Measurements from ENCODE around the gene FLAD1. TPM values are rescaled to one million over a fixed set of nuclear protein-coding genes. Genes with fewer than 3 reads are reported as not detected.

FLAD1 gene
- total RNA-seq, 2 experiments from 2014 or later = 16.7 to 19.4 TPM

- POLR2A ChIA-PET = interaction anchor here (1.1 kb wide), 1 partner anchor 43 kb away, joined by 4 read pairs; the partner anchor contains the start of gene FLAD1
- peaks cover 11% of the 10 kb centered on the region for H3K36me3 ChIP-seq (ENCODE audit: insufficient read depth, low read length)
- no peak for ATAC-seq (ENCODE audit: poor library complexity)
- no peaks in the 10 kb centered on the region for H3K27me3 ChIP-seq (ENCODE audit: control insufficient read depth in 1 of 2, insufficient read depth in 2 of 2, low read length in 2 of 2)
- Mint-ChIP-seq H3K9me3 (no peaks in the 10 kb centered on the region), H3K36me3 (ENCODE audit: low read depth) (peaks cover 39% of the 10 kb centered on the region), H3K27me3 (no peaks in the 10 kb centered on the region), H3K27ac (peak overlapping the region; percentile 94), H3K4me1 (ENCODE audit: low read depth) (peaks cover 89% of the 10 kb centered on the region), H3K4me3 (peak overlapping the region; percentile 58)
- CTCF ChIA-PET = interaction anchor here (0.5 to 2.3 kb wide), 7 partner anchors 12 to 275 kb away, joined by 3 to 10 read pairs (median 4); partner anchors contain the start of gene PYGO2
- intact Hi-C loops (cut with DNase I, micrococcal nuclease) = no loop called here
- H3K4me3 ChIP-seq (ENCODE audit: low read length) = no peak overlapping the region
- peak in 1 of 14 experiments; percentile 40 for DNase-seq
- TF ChIP-seq CTCF (IDR thresholded peaks at IDR 0.05) = no peak
- peaks cover 89% of the 10 kb centered on the region for H3K4me1 ChIP-seq (ENCODE audit: insufficient read depth, low read length)
- peak overlapping the region in 1 of 2 donors; percentile 80 for H3K27ac ChIP-seq (ENCODE audit: low read depth in 1 of 2, low read length in 2 of 2)
- H3K9me3 ChIP-seq (ENCODE audit: control insufficient read depth in 1 of 2, insufficient read depth in 1 of 2, low read length in 2 of 2) = no peaks in the 10 kb centered on the region
Measured at GRCh38 chr1:154940213-154940560, 43.0 kb upstream of the FLAD1 start.

- Mint-ChIP-seq H3K9me3 (no peaks in the 10 kb centered on the region), H3K27ac (peak overlapping the region; percentile 94), H3K4me3 (peak overlapping the region; percentile 58), H3K27me3 (no peaks in the 10 kb centered on the region), H3K36me3 (ENCODE audit: low read depth) (peaks cover 44% of the 10 kb centered on the region), H3K4me1 (ENCODE audit: low read depth) (peaks cover 83% of the 10 kb centered on the region)
- Histone ChIP-seq H3K27ac (ENCODE audit: low read depth in 1 of 2, low read length in 2 of 2) (peak overlapping the region in 1 of 2 donors; percentile 80), H3K27me3 (ENCODE audit: control insufficient read depth in 1 of 2, insufficient read depth in 2 of 2, low read length in 2 of 2) (no peaks in the 10 kb centered on the region), H3K4me1 (ENCODE audit: insufficient read depth, low read length) (peaks cover 85% of the 10 kb centered on the region), H3K9me3 (ENCODE audit: control insufficient read depth in 1 of 2, insufficient read depth in 1 of 2, low read length in 2 of 2) (no peaks in the 10 kb centered on the region), H3K36me3 (ENCODE audit: insufficient read depth, low read length) (peaks cover 16% of the 10 kb centered on the region), H3K4me3 (ENCODE audit: low read length) (no peak overlapping the region)
- no peak for TF ChIP-seq CTCF (IDR thresholded peaks at IDR 0.05)
- intact Hi-C loops (cut with DNase I, micrococcal nuclease) = no loop called here
- ATAC-seq (ENCODE audit: poor library complexity) = no peak
- ChIA-PET POLR2A (interaction anchor here (1.0 to 1.1 kb wide), 2 partner anchors 43 to 312 kb away, joined by 3 to 4 read pairs; partner anchors contain the start of gene FLAD1), CTCF (interaction anchor here (0.5 to 2.3 kb wide), 6 partner anchors 21 to 275 kb away, joined by 3 to 10 read pairs (median 5); partner anchors contain the start of gene PYGO2)
- peak in 2 of 14 experiments; percentile 34 to 36 for DNase-seq
Measured at GRCh38 chr1:154940651-154941194, 42.4 kb upstream of the FLAD1 start.

DNA sequence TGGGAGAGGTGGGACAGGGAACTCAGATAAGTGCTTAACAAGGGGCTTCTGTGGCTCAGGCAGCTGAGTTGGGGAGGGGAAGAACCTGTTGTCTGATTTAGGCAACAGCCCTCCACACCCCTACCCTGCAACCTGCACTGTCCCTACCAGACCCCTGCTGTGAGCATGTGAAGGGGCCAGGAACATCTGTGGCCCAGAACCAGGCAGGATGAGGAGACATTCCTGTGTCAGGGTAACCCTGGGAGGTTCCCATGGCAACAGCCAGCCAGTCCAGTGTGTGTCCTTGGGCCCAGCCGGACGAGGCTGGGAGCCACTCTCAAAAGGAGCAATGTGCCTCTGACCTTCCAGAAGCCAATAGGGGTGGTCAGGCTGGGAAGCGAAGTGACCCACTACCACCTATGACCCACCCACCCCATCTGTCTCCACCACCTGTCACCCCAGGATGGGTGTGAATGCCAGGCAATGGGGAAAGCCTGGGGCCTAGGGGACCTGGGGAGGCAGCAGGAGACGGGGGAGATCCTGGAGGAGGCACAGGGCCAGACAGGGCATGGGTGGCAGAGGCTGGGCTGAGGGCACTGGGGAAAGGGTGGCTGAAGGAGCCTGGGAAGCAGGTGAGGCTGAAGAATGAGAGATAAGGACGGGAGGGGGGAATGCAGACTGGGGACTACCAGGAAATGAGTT is 41.7 kb upstream of the FLAD1 start:
- no peak for TF ChIP-seq CTCF (IDR thresholded peaks at IDR 0.05)
- peaks cover 48% of the 10 kb centered on the region for H3K36me3 Mint-ChIP-seq (ENCODE audit: low read depth)
- no peaks in the 10 kb centered on the region for H3K27me3 Mint-ChIP-seq
- peaks cover 81% of the 10 kb centered on the region for H3K4me1 ChIP-seq (ENCODE audit: insufficient read depth, low read length)
- H3K4me3 Mint-ChIP-seq = peak overlapping the region; percentile 28
- H3K36me3 ChIP-seq (ENCODE audit: insufficient read depth, low read length) = peaks cover 23% of the 10 kb centered on the region
- H3K27ac ChIP-seq (ENCODE audit: low read depth in 1 of 2, low read length in 2 of 2) = peak overlapping the region; percentile 62 to 80
- intact Hi-C loops (cut with DNase I, micrococcal nuclease) = no loop called here
- DNase-seq (peak in 2 of 14 experiments; percentile 33 to 42), ATAC-seq (ENCODE audit: poor library complexity) (no peak)
- H3K27me3 ChIP-seq (ENCODE audit: control insufficient read depth in 1 of 2, insufficient read depth in 2 of 2, low read length in 2 of 2) = no peaks in the 10 kb centered on the region
- CTCF ChIA-PET = interaction anchor here (1.2 to 2.3 kb wide), 3 partner anchors 20 to 272 kb away, joined by 3 to 9 read pairs (median 4); partner anchors contain the start of gene PYGO2
- no peak overlapping the region for H3K4me3 ChIP-seq (ENCODE audit: low read length)
- no peaks in the 10 kb centered on the region for H3K9me3 Mint-ChIP-seq
- H3K27ac Mint-ChIP-seq = peak overlapping the region; percentile 94
- POLR2A ChIA-PET = interaction anchor here (1.0 kb wide), 1 partner anchor 313 kb away, joined by 3 read pairs; no protein-coding TSS in a partner anchor
- peaks cover 78% of the 10 kb centered on the region for H3K4me1 Mint-ChIP-seq (ENCODE audit: low read depth)
- no peaks in the 10 kb centered on the region for H3K9me3 ChIP-seq (ENCODE audit: control insufficient read depth in 1 of 2, insufficient read depth in 1 of 2, low read length in 2 of 2)

Data from CD4-positive, alpha-beta T cell (primary cell).